Measurements from ENCODE around the gene CIITA.
"Not testable (repeated sequence)": the region's sequence is repeated elsewhere in the genome, so short reads cannot be mapped to it uniquely, and the experiment has no call there.

Gene CIITA

DNA sequence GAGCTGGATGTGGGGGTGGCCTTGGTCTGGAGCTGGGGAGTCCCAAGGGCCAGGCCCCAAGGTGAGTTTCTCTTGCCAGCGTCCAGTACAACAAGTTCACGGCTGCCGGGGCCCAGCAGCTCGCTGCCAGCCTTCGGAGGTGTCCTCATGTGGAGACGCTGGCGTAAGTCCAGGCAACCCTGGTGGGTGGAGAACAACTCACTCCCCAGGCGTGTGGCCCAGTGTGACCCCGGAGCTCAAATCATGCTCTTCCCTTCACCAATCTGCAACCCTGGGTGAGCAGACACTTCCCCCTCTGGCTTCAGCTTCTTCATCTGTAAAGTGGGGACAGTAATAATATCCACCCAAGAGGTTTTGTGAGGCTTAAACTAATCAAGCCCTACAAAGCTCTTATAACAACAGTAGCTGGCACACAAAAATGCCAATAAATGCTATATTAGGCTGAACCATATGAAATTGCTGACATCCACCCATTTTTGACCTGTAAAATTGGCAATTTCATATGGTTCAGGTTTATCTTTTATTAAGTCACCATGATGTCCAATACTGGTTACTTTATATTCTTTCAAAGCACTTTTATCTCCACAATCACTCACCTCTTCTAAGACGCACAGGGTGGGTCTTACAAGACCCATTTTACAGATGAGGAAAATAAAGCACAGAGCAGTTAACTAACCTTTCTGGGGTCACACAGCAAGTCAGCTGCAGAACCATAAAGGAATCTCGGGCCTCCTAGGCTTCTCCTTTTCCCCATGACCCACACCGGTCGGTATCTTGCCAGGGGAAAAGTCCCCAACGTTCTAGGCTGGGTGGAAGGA lies 45.5 kb downstream of the CIITA start:
- no peak for DNase-seq

DNA sequence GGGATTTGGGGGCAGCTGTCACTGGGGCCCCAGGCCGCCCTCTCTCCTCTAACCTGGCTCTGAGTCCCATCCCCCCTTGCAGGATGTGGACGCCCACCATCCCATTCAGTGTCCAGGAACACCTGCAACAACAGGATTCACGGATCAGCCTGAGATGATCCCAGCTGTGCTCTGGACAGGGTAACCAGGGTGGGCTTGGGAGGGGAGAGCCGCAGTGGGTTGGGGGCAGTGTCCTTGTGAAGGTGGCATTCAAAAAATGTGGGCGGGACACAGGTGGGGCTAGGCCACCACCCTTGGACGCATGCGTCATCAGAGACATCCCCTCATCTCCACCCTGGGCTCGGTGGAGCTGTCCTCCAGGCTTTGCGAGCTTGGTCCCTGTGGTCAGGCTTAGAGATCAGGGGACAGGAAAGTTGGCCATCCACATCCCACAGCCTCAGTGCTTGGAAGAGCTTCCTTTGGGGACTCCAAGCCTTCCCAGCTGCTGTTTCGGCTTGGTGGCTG lies 46.2 kb downstream of the CIITA start:
- DNase-seq: no peak

- DNase-seq: no peak
Observed at GRCh38 chr16:10923650-10924214, 46.7 kb downstream of the CIITA start.

DNA sequence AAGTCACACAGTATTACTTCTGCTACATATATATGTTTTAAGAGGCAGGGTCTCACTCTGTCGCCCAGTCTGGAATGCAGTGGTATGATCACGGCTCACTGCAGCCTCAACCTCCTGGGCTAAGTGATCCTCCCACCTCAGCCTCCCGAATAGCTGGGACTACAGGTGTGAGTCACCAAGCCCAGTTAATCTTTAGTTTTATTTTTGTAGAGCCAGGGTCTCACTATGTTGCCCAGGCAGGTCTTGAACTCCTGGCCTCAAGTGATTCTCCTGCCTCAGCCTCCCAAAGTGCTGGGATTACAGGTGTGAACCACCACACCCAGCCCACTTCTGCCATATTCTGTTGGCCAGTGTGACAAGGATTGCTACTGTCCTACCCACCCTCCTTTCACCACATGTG lies 48.3 kb downstream of the CIITA start:
- not testable (repeated sequence) for DNase-seq

GRCh38 chr16:10926094-10926493 lies 49.1 kb downstream of the CIITA start:
- DNase-seq: no peak

- no peak for DNase-seq
Observed at GRCh38 chr16:10926867-10927266, 49.9 kb downstream of the CIITA start.

GRCh38 chr16:10927497-10928112 lies 50.6 kb downstream of the CIITA start:
- DNase-seq: no peak

GRCh38 chr16:10929097-10929496 lies 52.1 kb downstream of the CIITA start:
- peak; percentile 91 for DNase-seq

GRCh38 chr16:10929853-10930754 lies 53.1 kb downstream of the CIITA start:
- peak; percentile 63 for DNase-seq

GRCh38 chr16:10930755-10931093 lies 53.7 kb downstream of the CIITA start:
- no peak for DNase-seq

- DNase-seq: no peak
Observed at GRCh38 chr16:10931134-10931533, 54.1 kb downstream of the CIITA start.

DNA sequence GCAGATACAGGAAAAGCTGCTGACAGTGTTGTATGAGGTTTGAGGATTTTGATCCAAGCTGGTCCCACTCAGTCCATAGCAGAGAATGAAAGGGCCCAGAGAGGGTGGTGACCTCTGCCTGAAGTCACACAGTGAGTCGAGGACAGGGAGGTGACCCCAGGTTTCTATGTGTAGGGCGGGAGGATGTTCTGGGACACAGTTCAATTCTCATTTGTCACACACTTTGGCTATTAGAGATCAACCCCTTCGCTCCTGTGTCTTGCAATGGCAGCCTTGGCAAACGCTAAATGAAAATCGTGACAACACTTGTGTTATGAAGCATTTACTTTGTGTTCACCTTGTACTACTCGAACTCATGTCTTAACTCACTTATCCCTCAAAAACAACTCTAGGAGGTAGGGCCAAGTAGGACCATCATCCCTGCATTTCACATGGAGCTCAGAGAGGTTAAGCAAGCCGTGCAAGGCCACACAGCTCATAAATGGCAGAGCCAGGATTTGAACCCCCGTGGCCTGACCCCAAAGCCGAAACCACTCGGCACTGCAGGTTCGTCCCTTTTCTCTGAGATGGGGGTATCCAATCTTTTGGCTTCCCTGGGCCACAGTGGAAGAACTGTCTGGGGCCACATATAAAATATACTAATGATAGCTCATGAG lies 55.1 kb downstream of the CIITA start:
- no peak for DNase-seq

DNA sequence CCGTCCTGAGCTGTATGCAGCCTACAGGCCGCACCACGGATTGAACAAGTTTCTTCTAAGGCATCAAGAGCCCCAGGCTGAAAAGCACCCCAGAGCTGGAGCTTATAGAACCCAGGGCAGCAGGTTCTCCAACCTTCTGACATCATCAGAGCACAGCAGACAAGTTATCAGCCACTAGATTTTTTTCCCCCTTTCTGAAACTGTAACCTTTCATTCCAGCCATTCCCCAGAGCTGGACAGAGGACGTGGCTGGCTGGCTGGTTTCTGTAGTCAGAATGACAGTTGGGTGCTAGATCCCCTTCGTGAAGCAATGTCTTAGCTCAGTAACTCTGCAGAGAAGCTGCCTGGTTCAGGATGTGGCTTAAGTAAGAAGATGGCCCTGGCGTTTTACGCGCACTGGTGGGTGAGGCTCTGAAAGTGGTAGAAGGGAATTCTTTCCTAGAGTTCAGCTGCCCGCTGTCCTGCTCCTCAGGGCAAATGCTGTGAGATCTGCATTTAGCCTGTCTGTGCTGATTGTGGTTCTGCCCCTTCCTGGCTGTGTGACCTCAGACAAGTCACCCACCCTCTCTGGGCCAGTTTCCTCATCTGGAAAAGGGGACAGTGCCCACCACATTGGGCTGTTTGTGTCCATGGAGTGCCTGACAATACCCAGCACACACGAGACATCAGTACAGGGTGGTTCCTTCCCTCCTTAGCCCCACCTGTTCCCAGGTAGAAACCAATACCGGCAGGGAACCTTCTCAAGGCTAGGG lies 56.1 kb downstream of the CIITA start:
- no peak for DNase-seq

DNA sequence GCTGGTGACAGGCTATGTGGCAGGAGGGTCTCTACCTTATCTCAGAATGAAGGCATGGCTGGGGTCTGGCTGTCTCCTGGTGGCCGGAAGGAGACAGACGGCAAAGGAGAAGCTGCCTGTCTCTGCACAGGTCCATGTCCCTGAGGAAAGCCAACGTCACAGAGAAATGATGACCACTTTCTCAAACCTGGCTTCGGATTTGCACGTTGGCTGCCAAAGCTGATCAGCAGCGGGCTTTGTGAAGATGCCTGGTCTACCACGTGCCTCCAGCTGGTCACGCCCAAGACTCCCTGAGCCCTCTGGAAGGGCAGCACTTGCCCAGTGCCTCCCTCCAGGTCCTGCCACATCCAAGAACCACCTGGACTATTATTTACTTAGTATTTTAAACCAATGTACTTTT lies 56.9 kb downstream of the CIITA start:
- DNase-seq: no peak

GRCh38 chr16:10934325-10935107 lies 57.5 kb downstream of the CIITA start:
- DNase-seq: no peak

GRCh38 chr16:10935226-10935915 lies 58.4 kb downstream of the CIITA start:
- no peak for DNase-seq

- DNase-seq: no peak
Observed at GRCh38 chr16:10936272-10936984, 59.4 kb downstream of the CIITA start.

- DNase-seq: no peak
Observed at GRCh38 chr16:10937068-10937859, 60.3 kb downstream of the CIITA start.

DNA sequence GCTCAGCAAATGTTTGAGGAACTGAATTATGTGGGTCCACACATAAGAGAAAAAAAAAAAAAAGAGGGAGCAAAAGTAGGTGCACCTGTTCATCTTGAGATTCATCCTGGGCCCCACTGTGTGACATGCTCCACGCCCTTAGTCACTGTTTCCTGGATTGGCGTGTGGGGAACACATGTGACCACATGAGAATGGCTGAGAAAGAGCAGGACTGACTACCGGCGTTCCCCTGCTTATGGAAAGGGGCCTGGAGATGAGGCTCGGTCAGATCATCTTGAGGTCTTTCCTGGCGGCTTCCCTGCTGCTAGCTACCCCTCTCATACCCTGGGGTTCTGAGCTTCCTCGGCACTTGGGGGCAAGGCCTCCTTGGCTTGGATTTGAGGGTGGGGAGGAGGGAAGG lies 61.3 kb downstream of the CIITA start:
- no peak for DNase-seq

All from DMS79 (cell line).